Effector CD4-positive, alpha-beta T cell (primary cell): ENCODE data around the gene PHKB.

Source experiments
- DNase-seq: peaks from one replicate; pipeline ENCODE4 v3.0.0-alpha.2; 2020

The PHKB gene

DNA sequence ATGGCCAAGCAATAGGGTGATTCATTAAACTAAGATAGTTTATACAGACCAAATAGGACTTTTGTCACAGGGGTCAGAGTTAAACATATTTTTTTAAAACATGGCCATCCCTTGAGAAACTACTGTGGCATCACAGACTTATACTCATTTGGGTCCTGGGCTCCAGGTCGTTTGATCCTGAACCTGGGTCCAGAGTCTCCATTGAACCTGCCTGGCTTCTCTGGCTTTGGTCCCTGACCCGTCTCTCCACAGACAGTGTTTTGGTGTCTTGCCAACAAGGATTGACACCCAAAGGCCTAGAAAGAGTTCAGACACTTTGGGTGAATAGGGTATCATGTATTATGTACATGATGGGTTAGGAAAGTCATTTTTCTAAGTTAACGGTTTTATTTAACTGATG is 236.7 kb downstream of the PHKB start:
- DNase-seq: no peak

- DNase-seq: no peak
Observed at GRCh38 chr16:47699106-47699505, 238.0 kb downstream of the PHKB start.

GRCh38 chr16:47700857-47701587 is 239.9 kb downstream of the PHKB start:
- no peak for DNase-seq

DNA sequence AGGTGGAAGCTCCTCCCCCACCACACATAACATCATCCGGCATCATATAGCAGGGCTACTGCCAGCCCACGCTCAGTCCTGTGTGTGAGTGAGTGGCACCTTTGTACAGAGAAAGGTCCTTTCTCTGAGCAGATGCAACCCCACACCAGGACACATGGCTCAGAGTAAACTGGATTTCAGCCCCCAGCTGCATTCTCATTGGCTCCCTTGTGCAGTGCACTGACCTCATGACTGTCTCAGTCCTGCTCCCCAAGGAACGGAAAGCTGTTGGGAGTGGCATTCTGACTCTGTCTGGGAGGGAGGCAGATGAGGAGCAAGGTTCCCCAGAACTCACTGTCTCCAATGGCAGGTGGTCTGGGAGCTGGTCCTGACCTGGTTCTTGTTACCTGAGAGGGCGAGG is 244.1 kb downstream of the PHKB start:
- DNase-seq: no peak

DNA sequence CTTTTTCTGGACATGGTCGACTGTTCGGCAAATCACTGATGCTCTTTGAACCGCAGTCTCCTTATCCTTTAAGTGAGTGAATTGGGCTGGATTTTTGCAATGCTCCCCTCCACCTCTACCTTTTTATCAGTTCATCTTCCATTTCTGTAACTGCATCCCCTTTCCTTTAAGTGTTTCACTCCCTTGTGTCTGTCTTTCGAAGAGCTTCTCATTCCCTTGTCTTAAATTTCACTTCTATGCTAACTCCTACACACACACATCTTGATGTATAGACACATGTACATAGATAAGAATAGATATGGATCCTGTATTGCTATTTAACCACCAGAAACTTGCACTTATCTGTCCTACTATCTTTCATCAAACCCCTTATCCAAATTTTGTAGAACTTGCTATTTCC is 250.7 kb downstream of the PHKB start:
- DNase-seq: no peak

GRCh38 chr16:47712276-47713224 is 251.4 kb downstream of the PHKB start:
- no peak for DNase-seq

DNA sequence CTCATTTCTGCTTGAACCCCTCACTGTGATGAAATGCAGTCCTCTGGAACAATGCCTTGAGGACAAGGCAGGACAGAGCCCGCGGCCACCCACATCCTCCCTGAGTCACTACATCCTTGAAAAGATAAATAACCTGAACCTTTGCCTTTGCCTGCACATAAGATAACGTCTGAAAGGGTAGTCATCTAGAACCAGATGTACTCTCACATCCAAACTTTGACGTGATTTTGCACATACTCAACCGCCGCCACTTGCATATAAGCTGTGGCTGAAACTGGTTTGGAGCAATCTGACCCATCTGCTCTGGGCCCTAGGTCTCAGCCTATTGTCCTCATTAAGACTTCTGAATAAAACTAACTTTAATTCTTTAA is 252.1 kb downstream of the PHKB start:
- no peak for DNase-seq

DNA sequence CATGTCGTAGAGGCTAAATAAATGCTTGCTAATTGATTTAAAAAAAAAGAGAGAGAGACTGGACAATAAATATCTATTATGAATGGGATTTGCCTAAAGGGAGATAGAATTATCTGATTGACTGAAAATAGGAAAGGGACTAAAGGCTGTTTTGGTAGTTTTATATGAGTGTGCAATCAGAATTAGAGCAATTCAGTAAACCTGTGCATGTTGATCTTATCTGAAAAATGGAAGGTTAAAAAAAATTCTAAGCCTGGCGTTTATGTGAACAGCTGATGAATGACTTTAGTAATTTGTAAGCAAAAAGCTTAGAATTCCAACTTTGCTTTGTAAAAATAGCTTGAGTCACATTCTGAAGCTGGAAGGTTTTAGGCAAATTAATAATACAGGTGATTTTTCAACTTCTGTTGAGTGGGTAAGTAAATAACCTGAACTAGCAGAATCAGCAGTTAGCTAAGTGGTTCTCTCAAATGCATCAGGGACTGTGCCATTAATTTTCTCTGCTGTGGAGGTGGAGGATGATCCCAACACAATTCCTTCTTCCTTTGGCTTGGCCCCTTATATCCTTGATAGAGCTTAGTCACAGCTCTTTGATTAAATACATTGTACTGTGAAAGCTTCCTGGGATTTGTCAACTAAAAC is 254.4 kb downstream of the PHKB start:
- no peak for DNase-seq

DNA sequence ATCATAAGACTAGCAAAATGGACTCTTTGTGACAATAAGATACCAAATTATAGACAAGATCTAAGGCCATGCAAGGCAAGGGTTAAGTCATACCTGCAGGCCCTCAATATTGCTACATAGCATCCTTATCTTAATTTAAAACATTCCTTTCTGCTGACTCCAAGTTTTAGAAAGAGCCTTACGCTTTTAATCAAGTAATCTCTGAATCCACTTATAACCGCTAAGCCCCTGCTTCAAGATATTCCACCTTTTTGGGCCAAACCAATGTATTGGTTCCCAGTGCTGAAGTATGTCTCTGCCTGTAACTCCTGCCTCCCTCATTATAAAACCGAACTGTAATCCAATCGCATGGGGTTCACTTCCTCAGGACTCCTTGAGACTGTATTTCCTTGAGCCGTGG is 255.4 kb downstream of the PHKB start:
- no peak for DNase-seq

DNA sequence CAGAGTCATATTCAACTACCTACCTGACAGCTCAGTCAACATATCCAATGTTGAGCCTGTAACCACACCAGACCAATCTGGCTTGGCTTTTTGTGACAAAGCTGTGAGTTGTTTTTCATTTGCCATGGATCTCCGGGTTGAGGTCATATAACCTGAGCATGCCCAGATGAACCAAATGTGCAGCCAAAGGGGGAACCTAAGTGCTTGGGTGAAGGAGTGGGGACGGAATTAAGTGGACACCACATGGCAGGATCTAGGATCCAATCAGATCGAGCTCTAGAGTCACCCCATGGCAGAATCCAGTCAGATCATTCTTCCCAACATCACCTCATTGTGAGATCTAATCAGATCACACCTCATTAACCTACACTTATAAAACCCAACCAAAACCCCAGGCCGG is 258.6 kb downstream of the PHKB start:
- DNase-seq: no peak

DNA sequence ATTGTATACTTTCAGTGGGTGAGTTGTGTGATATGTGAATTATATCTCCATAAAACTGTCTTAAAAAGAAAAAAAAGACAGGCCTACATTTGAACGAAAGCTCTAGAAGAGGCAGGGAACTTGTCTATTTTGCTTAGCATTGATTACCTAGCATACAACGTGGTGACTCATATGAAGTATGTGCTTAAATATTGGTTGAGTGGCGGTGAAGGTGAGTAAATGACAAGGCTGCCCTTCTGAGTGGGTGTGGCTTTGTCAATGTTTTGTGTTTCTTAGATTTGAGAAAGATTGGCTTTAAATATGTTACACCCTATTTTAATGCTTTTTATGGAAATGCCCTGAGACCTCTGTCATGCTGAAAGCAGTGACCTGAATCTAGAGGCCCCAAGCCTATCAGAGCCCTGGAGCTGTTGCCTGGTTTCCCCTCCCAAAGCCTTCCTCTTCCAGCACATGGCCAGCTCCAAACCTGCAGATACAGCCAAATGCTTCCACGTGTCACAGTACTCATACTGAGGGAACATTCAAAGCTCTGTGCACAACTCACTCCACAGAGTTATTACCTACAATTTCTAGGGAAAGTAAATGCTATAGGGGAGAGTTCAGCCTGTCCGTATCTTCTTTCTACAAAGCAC is 260.0 kb downstream of the PHKB start:
- DNase-seq: no peak

DNA sequence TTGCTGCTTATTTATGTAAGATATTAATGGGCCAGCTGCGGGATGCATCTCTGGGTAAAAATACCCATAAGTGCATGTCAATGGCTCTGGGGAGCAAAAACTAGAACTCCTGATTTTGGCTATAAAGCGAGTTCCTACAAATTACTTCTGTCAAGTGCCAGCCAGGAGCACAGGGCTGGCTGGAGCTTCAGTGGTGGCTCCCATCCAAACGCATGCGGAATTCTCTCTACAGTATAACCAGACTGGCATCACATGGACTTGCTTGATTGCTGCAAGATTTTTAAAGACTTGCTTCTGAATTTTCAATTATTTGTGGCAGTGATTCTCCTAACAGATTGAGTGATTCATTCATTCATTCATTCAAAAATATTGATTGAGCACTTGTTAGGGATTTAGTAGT is 260.9 kb downstream of the PHKB start:
- no peak for DNase-seq

GRCh38 chr16:47724115-47724785 is 263.1 kb downstream of the PHKB start:
- no peak for DNase-seq

GRCh38 chr16:47725188-47725695 is 264.1 kb downstream of the PHKB start:
- no peak for DNase-seq

- no peak for DNase-seq
Observed at GRCh38 chr16:47726031-47726675, 265.0 kb downstream of the PHKB start.

GRCh38 chr16:47727131-47727530 is 266.0 kb downstream of the PHKB start:
- no peak for DNase-seq

- DNase-seq: no peak
Observed at GRCh38 chr16:47728205-47728604, 267.1 kb downstream of the PHKB start.

GRCh38 chr16:47729701-47730100 is 268.6 kb downstream of the PHKB start:
- no peak for DNase-seq

DNA sequence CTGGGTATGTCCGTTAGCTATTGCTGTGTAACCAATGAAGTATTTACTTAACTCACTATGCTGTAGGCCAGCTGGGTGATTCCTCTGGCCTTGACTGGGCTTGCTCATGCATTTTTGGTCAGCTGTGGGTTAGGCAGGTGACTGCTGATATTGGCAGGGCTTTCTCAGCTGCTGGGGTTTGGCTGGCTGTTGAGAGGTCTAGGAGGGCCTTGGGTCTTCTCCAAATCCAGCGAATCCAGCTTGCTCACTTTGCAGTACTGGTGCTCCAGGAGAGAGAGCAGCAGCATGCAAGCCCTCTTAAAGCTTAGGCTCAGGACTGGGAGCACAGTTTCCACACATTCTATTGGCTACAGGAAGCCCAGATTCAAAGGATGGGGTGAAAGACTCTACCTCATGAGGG is 270.1 kb downstream of the PHKB start:
- DNase-seq: no peak

- no peak for DNase-seq
Observed at GRCh38 chr16:47732122-47732521, 271.0 kb downstream of the PHKB start.

GRCh38 chr16:47732523-47733111 is 271.5 kb downstream of the PHKB start:
- DNase-seq: no peak
